Hematopoietic multipotent progenitor cell (in vitro differentiated cells): ENCODE measurements around the gene NRP1. TPM values are rescaled to one million over a fixed set of nuclear protein-coding genes. Genes with fewer than 3 reads are reported as not detected.
"Not testable (repeated sequence)": the region's sequence is repeated elsewhere in the genome, so short reads cannot be mapped to it uniquely, and the experiment has no call there.

Source experiments
- DNase-seq, 3 donors: peaks; one replicate each; pipeline ENCODE4 v3.0.0-alpha.2; 2011 to 2015; ENCODE audit warnings: low read depth in 2 of 3, low spot score in 2 of 3
- total RNA-seq: library from RNA; depleted of rRNA; stranded (reverse); fragments of >200 nt; gene quantifications from one replicate; pipeline ENCODE4 v1.2.3, GENCODE V29; 2012

NRP1 gene
- total RNA-seq, 1 donor, result under 0.01 TPM

- DNase-seq, result no peak
These were observed 179.9 kb downstream of the NRP1 start for GRCh38 chr10:33154590-33154989.

GRCh38 chr10:33153968-33154327 is 180.5 kb downstream of the NRP1 start:
- no peak for DNase-seq

GRCh38 chr10:33153251-33153967 is 181.1 kb downstream of the NRP1 start:
- no peak for DNase-seq

- DNase-seq, result no peak
These were observed 181.7 kb downstream of the NRP1 start for GRCh38 chr10:33152750-33153149.

GRCh38 chr10:33152146-33152545 is 182.3 kb downstream of the NRP1 start:
- DNase-seq, result no peak

- DNase-seq, result no peak
These were observed 183.1 kb downstream of the NRP1 start for GRCh38 chr10:33151344-33151864.

GRCh38 chr10:33150889-33151288 is 183.6 kb downstream of the NRP1 start:
- no peak for DNase-seq

- DNase-seq, result no peak
These were observed 184.3 kb downstream of the NRP1 start for GRCh38 chr10:33150146-33150545.

GRCh38 chr10:33147013-33147310 is 187.5 kb downstream of the NRP1 start:
- DNase-seq, result no peak

- no peak for DNase-seq
These were observed 188.1 kb downstream of the NRP1 start for GRCh38 chr10:33146189-33147012.

- DNase-seq, result no peak
These were observed 188.8 kb downstream of the NRP1 start for GRCh38 chr10:33145451-33146188.

- no peak for DNase-seq
These were observed 191.2 kb downstream of the NRP1 start for GRCh38 chr10:33143160-33143728.

- DNase-seq, result no peak
These were observed 192.2 kb downstream of the NRP1 start for GRCh38 chr10:33142295-33142694.

- DNase-seq, result no peak
These were observed 193.2 kb downstream of the NRP1 start for GRCh38 chr10:33141251-33141650.

GRCh38 chr10:33139181-33139646 is 195.3 kb downstream of the NRP1 start:
- peak; percentile 31 to 86 (median 69) for DNase-seq

GRCh38 chr10:33138686-33139085 is 195.8 kb downstream of the NRP1 start:
- DNase-seq, result not testable (repeated sequence)

- no peak for DNase-seq
These were observed 197.0 kb downstream of the NRP1 start for GRCh38 chr10:33137356-33138005.

- no peak for DNase-seq
These were observed 197.7 kb downstream of the NRP1 start for GRCh38 chr10:33136781-33137180.

GRCh38 chr10:33136271-33136670 is 198.2 kb downstream of the NRP1 start:
- no peak for DNase-seq

GRCh38 chr10:33134011-33134751 is 200.3 kb downstream of the NRP1 start:
- no peak for DNase-seq
